Esophagus (tissue), 2 donors: ENCODE data around the gene OOSP4A. TPM values are rescaled to one million over a fixed set of nuclear protein-coding genes. Genes with fewer than 3 reads are reported as not detected.

ENCODE experiments used
- H3K27ac ChIP-seq, 2 donors: one replicate each; pipeline ENCODE4 v1.5.1; 2013; ENCODE audit warnings: low read depth in 2 of 2, mild to moderate bottlenecking in 2 of 2, inconsistent platforms in 1 of 2, low read length in 1 of 2, moderate library complexity in 1 of 2
- H3K27me3 ChIP-seq, 2 donors: one replicate each; pipeline ENCODE4 v1.6.1; 2013; ENCODE audit warnings: low read length in 2 of 2, control low read depth in 1 of 2, mild to moderate bottlenecking in 1 of 2; ENCODE audit not compliant: insufficient read depth in 2 of 2, control insufficient read depth in 1 of 2
- H3K36me3 ChIP-seq, 2 donors: one replicate each; pipeline ENCODE4 v1.6.1; 2013; ENCODE audit warnings: low read length in 1 of 2; ENCODE audit not compliant: control insufficient read depth in 2 of 2, insufficient read depth in 2 of 2
- H3K4me1 ChIP-seq, 2 donors: one replicate each; pipeline ENCODE4 v1.6.1; 2013; ENCODE audit warnings: low read length in 1 of 2; ENCODE audit not compliant: control insufficient read depth in 2 of 2, insufficient read depth in 2 of 2
- H3K4me3 ChIP-seq, 2 donors: one replicate each; pipeline ENCODE4 v1.5.1; 2013; ENCODE audit warnings: low read length in 2 of 2, mild to moderate bottlenecking in 2 of 2, low read depth in 1 of 2, moderate library complexity in 1 of 2
- H3K9me3 ChIP-seq, 2 donors: one replicate each; pipeline ENCODE4 v1.6.1; 2013; ENCODE audit warnings: mild to moderate bottlenecking in 2 of 2, low read depth in 1 of 2, low read length in 1 of 2, moderate library complexity in 1 of 2; ENCODE audit not compliant: control insufficient read depth in 2 of 2, insufficient read depth in 1 of 2
- WGBS, 2 donors: extraction: QIAGEN DNeasy Blood & Tissue Kit; methylation state at CpG; one replicate each; pipeline ENCODE4 v1.1.7; 2013; 5-methylcytosine and 5-hydroxymethylcytosine counted together
- polyA plus RNA-seq, 2 donors: library from polyadenylated mRNA; stranded (reverse); fragments of 200-250 nt; gene quantifications; one replicate each; pipeline ENCODE4 v1.2.3, GENCODE V29; 2013
- donor health status: healthy with polysubstance abuse.
- donor health status: Bipolar disorder and iron deficiency.

The OOSP4A gene
- polyA plus RNA-seq, 2 donors = not detected

DNA sequence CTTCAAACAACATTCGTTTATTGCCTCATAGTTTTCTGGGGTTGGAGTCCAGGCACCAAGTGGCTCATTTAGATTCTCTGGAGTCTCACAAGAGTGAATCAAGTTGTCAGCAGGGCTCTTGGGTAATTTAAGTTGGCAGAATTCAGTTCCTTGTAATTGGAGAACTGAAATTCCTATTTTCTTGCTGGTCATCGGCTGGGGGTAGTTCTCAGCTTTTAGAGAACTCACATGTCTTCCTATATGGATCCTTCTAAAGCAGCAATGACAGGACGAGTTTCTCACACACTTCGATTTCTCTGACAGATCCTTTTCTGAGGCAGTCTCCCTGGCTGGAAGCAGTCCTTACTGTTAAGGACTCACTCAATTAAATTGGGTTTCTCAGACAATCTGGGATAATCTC, 35.9 kb downstream of the OOSP4A start:
- H3K9me3 ChIP-seq = no peaks in the 10 kb centered on the region
- no peak overlapping the region for H3K4me3 ChIP-seq
- H3K4me1 ChIP-seq = no peaks in the 10 kb centered on the region
- no peaks in the 10 kb centered on the region for H3K36me3 ChIP-seq
- no peak overlapping the region for H3K27ac ChIP-seq
- WGBS, 2 donors = 63 to 73% methylated on average over 4 of the region's 4 CpGs
- no peaks in the 10 kb centered on the region for H3K27me3 ChIP-seq

GRCh38 chr11:60003729-60004128, 39.9 kb downstream of the OOSP4A start:
- WGBS, 2 donors = 70 to 76% methylated on average over 2 of the region's 2 CpGs
- Histone ChIP-seq H3K27me3 (no peaks in the 10 kb centered on the region), H3K36me3 (no peaks in the 10 kb centered on the region), H3K4me1 (no peaks in the 10 kb centered on the region), H3K9me3 (no peaks in the 10 kb centered on the region), H3K4me3 (no peak overlapping the region), H3K27ac (no peak overlapping the region)

DNA sequence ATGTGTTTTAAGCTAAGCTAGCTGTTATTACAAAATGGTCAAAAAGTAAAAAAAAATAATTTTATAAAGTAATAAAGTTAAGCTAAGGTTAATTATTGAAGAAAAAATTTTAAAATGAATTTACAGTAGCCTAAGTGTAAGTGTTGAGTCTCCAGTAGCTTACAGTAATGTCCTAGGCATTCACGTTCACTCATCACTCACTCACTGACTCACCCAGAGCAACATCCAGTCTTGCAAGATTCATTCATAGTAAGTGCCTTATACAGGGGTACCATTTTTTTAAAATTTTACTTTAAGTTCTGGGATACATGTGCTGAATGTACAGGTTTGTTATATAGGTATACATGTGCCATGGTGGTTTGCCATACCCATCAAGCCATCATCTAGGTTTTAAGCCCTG, 41.5 kb downstream of the OOSP4A start:
- Histone ChIP-seq H3K9me3 (no peaks in the 10 kb centered on the region), H3K4me3 (no peak overlapping the region), H3K36me3 (no peaks in the 10 kb centered on the region), H3K27ac (no peak overlapping the region), H3K4me1 (no peaks in the 10 kb centered on the region), H3K27me3 (no peaks in the 10 kb centered on the region)
- 79 to 94% methylated on average over 1 of the region's 1 CpG for WGBS, 2 donors

DNA sequence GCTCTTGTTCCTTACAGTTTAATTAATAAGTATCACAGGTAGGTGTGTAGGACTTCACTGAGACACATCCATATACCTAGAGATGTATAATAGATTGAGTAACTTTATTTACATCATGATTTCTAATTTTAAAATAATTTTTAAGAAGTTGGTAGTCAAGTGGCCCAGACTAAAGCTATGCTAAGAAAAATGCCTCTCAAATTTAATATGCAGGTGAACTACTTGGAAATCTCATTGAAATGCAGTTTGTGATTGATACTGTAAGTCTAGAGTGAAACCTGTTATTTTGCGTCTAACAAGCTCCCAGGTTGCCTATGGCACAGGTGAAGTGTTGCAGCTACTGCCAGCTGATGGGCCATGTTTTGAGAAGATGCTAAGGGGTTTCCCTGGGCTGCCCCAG, 53.0 kb downstream of the OOSP4A start, which contains the start of gene OOSP4B:
OOSP4B (plus strand) TSS at position 301 of the 400 bp plus-strand sequence.
- WGBS, 2 donors = 92 to 94% methylated on average over 1 of the region's 1 CpG
- Histone ChIP-seq H3K36me3 (no peaks in the 10 kb centered on the region), H3K27me3 (no peaks in the 10 kb centered on the region), H3K27ac (no peak within 1 kb of the TSS), H3K4me3 (no peak within 1 kb of the TSS), H3K9me3 (no peaks in the 10 kb centered on the region), H3K4me1 (no peaks in the 10 kb centered on the region)

DNA sequence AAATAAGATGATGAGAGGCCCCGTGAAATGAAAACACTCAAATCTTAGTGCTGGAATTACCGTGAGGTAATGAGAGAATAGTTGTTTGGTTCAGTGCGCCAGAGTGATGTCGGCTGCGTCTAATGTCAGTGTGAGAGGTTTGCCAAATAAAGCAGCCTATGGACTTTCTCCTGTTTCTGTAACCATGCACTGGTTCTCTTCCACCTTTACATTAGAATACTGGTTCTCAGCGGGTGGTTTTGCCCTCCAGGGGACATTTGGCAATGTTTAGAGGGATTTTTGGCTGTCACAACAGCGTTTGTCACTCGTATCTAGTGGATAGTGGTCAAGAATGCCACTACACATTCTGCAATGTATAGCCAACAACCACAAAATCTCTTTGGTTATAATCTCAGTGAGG, 54.2 kb downstream of the OOSP4A start:
- no peaks in the 10 kb centered on the region for H3K9me3 ChIP-seq
- H3K27ac ChIP-seq = no peak overlapping the region
- H3K4me1 ChIP-seq = no peaks in the 10 kb centered on the region
- no peaks in the 10 kb centered on the region for H3K27me3 ChIP-seq
- WGBS, 2 donors = 56 to 66% methylated on average over 8 of the region's 8 CpGs
- H3K4me3 ChIP-seq = no peak overlapping the region
- no peaks in the 10 kb centered on the region for H3K36me3 ChIP-seq

Other genes starting within 250 kb of the OOSP4A start
- gene STX3, start 208.7 kb upstream of the OOSP4A start, polyA plus RNA-seq = 10 to 100 TPM in 1 of 2 donors, 1 to 10 TPM in 1; 8.9 to 10.6 TPM
- gene MRPL16, start 153.3 kb upstream of the OOSP4A start, polyA plus RNA-seq = 10 to 100 TPM; 44.8 to 58.1 TPM
- gene CBLIF, start 118.5 kb upstream of the OOSP4A start, polyA plus RNA-seq = under 1 TPM; 0.07 to 0.24 TPM
- gene TCN1, start 97.5 kb upstream of the OOSP4A start, polyA plus RNA-seq = 10 to 100 TPM in 1 of 2 donors, 1 to 10 TPM in 1; 6.9 to 10.9 TPM
- gene OOSP3, start 85.3 kb upstream of the OOSP4A start, polyA plus RNA-seq = not detected
- not detected for gene OOSP1, start 25.6 kb upstream of the OOSP4A start, polyA plus RNA-seq
- gene OOSP4B, start 53.1 kb downstream of the OOSP4A start, polyA plus RNA-seq = not detected
- gene OOSP2, start 76.4 kb downstream of the OOSP4A start, polyA plus RNA-seq = not detected
- gene MS4A3, start 92.6 kb downstream of the OOSP4A start, polyA plus RNA-seq = not detected
- under 1 TPM; 0.08 to 0.42 TPM for gene MS4A2, start 124.6 kb downstream of the OOSP4A start, polyA plus RNA-seq
- gene MS4A6A, start 219.1 kb downstream of the OOSP4A start, polyA plus RNA-seq = 10 to 100 TPM in 1 of 2 donors, 1 to 10 TPM in 1; 7.4 to 11.4 TPM